DLD1 (cell line): ENCODE results near the gene GAB2.
"Not testable (repeated sequence)": the region's sequence is repeated elsewhere in the genome, so short reads cannot be mapped to it uniquely, and the experiment has no call there.

Source experiments
- in situ Hi-C: cut with HindIII; loops from 2 replicates; pipeline ENCODE4 v1.10.0; 2017; ENCODE audit warnings: low sequenced_read_pairs

Gene GAB2

GRCh38 chr11:78318321-78319114 is 99.1 kb downstream of the GAB2 start:
- in situ Hi-C loops: no loop called here

- in situ Hi-C loops: no loop called here
Observed at GRCh38 chr11:78315724-78316123, 101.9 kb downstream of the GAB2 start.

GRCh38 chr11:78314762-78315161 is 102.9 kb downstream of the GAB2 start:
- in situ Hi-C loops: no loop called here

- in situ Hi-C loops: no loop called here
Observed at GRCh38 chr11:78313898-78314297, 103.7 kb downstream of the GAB2 start.

- in situ Hi-C loops: no loop called here
Observed at GRCh38 chr11:78313181-78313795, 104.3 kb downstream of the GAB2 start.

- in situ Hi-C loops: no loop called here
Observed at GRCh38 chr11:78312712-78313111, 104.9 kb downstream of the GAB2 start.

- in situ Hi-C loops: no loop called here
Observed at GRCh38 chr11:78311702-78312371, 105.8 kb downstream of the GAB2 start.

GRCh38 chr11:78310500-78310909 is 107.1 kb downstream of the GAB2 start:
- in situ Hi-C loops: no loop called here

GRCh38 chr11:78304201-78304600 is 113.4 kb downstream of the GAB2 start:
- in situ Hi-C loops: no loop called here

GRCh38 chr11:78300108-78300839 is 117.3 kb downstream of the GAB2 start:
- in situ Hi-C loops: no loop called here

- in situ Hi-C loops: no loop called here
Observed at GRCh38 chr11:78299000-78299710, 118.5 kb downstream of the GAB2 start.

- in situ Hi-C loops: no loop called here
Observed at GRCh38 chr11:78298291-78298771, 119.3 kb downstream of the GAB2 start.

GRCh38 chr11:78295991-78296930 is 121.4 kb downstream of the GAB2 start:
- in situ Hi-C loops: no loop called here

- in situ Hi-C loops: no loop called here
Observed at GRCh38 chr11:78295347-78295746, 122.3 kb downstream of the GAB2 start.

- in situ Hi-C loops: not testable (repeated sequence)
Observed at GRCh38 chr11:78294100-78294499, 123.5 kb downstream of the GAB2 start.

- in situ Hi-C loops: no loop called here
Observed at GRCh38 chr11:78293536-78293935, 124.1 kb downstream of the GAB2 start.

GRCh38 chr11:78292109-78292803 is 125.4 kb downstream of the GAB2 start:
- in situ Hi-C loops: no loop called here

GRCh38 chr11:78291503-78292108 is 126.0 kb downstream of the GAB2 start:
- in situ Hi-C loops: no loop called here
